ENCODE results near the gene SLC46A1. TPM values are rescaled to one million over a fixed set of nuclear protein-coding genes. Genes with fewer than 3 reads are reported as not detected.

SLC46A1 gene
- total RNA-seq, 1 donor from 2014 or later, result 7.8 TPM

- no peak overlapping the region for H3K27ac Mint-ChIP-seq
- H3K4me1 Mint-ChIP-seq (ENCODE audit: low read depth), result no peaks in the 10 kb centered on the region
- no peak overlapping the region for H3K4me3 Mint-ChIP-seq
- intact Hi-C loops (cut with micrococcal nuclease), result loop anchor here (2.0 kb wide), 1 partner anchor 60 kb away; the partner anchor contains the start of gene POLDIP2
- peaks cover 27% of the 10 kb centered on the region for H3K27me3 Mint-ChIP-seq (ENCODE audit: insufficient read depth)
- no peaks in the 10 kb centered on the region for H3K9me3 Mint-ChIP-seq
- H3K36me3 Mint-ChIP-seq (ENCODE audit: low read depth), result no peaks in the 10 kb centered on the region
- DNase-seq (ENCODE audit: low spot score), result peak; percentile 33
Observed at GRCh38 chr17:28416703-28417311, 10.8 kb upstream of the SLC46A1 start.

- H3K27ac Mint-ChIP-seq, result no peak overlapping the region
- intact Hi-C loops (cut with micrococcal nuclease), result loop anchor here (2.0 kb wide), 1 partner anchor 59 kb away; the partner anchor contains the start of gene POLDIP2
- no peak overlapping the region for H3K4me3 Mint-ChIP-seq
- H3K4me1 Mint-ChIP-seq (ENCODE audit: low read depth), result no peaks in the 10 kb centered on the region
- no peak for DNase-seq (ENCODE audit: low spot score)
- H3K36me3 Mint-ChIP-seq (ENCODE audit: low read depth), result no peaks in the 10 kb centered on the region
- no peaks in the 10 kb centered on the region for H3K9me3 Mint-ChIP-seq
- peaks cover 32% of the 10 kb centered on the region for H3K27me3 Mint-ChIP-seq (ENCODE audit: insufficient read depth)
Observed at GRCh38 chr17:28415886-28416285, 9.9 kb upstream of the SLC46A1 start.

- Mint-ChIP-seq H3K9me3 (no peaks in the 10 kb centered on the region), H3K4me3 (no peak overlapping the region), H3K27me3 (ENCODE audit: insufficient read depth) (peaks cover 31% of the 10 kb centered on the region), H3K27ac (no peak overlapping the region), H3K36me3 (ENCODE audit: low read depth) (no peaks in the 10 kb centered on the region), H3K4me1 (ENCODE audit: low read depth) (no peaks in the 10 kb centered on the region)
- intact Hi-C loops (cut with micrococcal nuclease), result no loop called here
- DNase-seq (ENCODE audit: low spot score), result no peak
Observed at GRCh38 chr17:28413804-28414203, 7.8 kb upstream of the SLC46A1 start.

GRCh38 chr17:28412099-28412498 is 6.1 kb upstream of the SLC46A1 start:
- Mint-ChIP-seq H3K36me3 (ENCODE audit: low read depth) (no peaks in the 10 kb centered on the region), H3K4me1 (ENCODE audit: low read depth) (no peaks in the 10 kb centered on the region), H3K4me3 (no peak overlapping the region), H3K27me3 (ENCODE audit: insufficient read depth) (peaks cover 29% of the 10 kb centered on the region), H3K9me3 (no peaks in the 10 kb centered on the region), H3K27ac (no peak overlapping the region)
- DNase-seq (ENCODE audit: low spot score), result no peak
- intact Hi-C loops (cut with micrococcal nuclease), result no loop called here

GRCh38 chr17:28407974-28408306 is 1.9 kb upstream of the SLC46A1 start:
- Mint-ChIP-seq H3K27me3 (ENCODE audit: insufficient read depth) (peaks cover 23% of the 10 kb centered on the region), H3K36me3 (ENCODE audit: low read depth) (no peaks in the 10 kb centered on the region), H3K4me3 (no peak overlapping the region), H3K4me1 (ENCODE audit: low read depth) (peaks cover 4% of the 10 kb centered on the region), H3K9me3 (no peaks in the 10 kb centered on the region), H3K27ac (no peak overlapping the region)
- intact Hi-C loops (cut with micrococcal nuclease), result loop anchor here (5.0 kb wide), 2 partner anchors 36 to 71 kb away; partner anchors contain the start of genes IFT20, SARM1, TNFAIP1 and VTN
- no peak for DNase-seq (ENCODE audit: low spot score)

GRCh38 chr17:28407130-28407973 is 1.3 kb upstream of the SLC46A1 start:
- Mint-ChIP-seq H3K27ac (no peak overlapping the region), H3K4me1 (ENCODE audit: low read depth) (peaks cover 5% of the 10 kb centered on the region), H3K9me3 (no peaks in the 10 kb centered on the region), H3K27me3 (ENCODE audit: insufficient read depth) (peaks cover 19% of the 10 kb centered on the region), H3K36me3 (ENCODE audit: low read depth) (no peaks in the 10 kb centered on the region), H3K4me3 (no peak overlapping the region)
- no peak for DNase-seq (ENCODE audit: low spot score)
- intact Hi-C loops (cut with micrococcal nuclease), result loop anchor here (5.0 kb wide), 2 partner anchors 35 to 70 kb away; partner anchors contain the start of genes IFT20, SARM1, TNFAIP1 and VTN

- no peak for DNase-seq (ENCODE audit: low spot score)
- intact Hi-C loops (cut with micrococcal nuclease), result loop anchor here (5.0 kb wide), 2 partner anchors 34 to 69 kb away; partner anchors contain the start of genes IFT20, SARM1, TNFAIP1 and VTN
- Mint-ChIP-seq H3K4me1 (ENCODE audit: low read depth) (peaks cover 9% of the 10 kb centered on the region), H3K9me3 (no peaks in the 10 kb centered on the region), H3K36me3 (ENCODE audit: low read depth) (no peaks in the 10 kb centered on the region), H3K27ac (peak overlapping the region; percentile 44), H3K27me3 (ENCODE audit: insufficient read depth) (peaks cover 14% of the 10 kb centered on the region), H3K4me3 (peak overlapping the region; percentile 80)
Observed at GRCh38 chr17:28406473-28406814, 432 bp upstream of the SLC46A1 start.

GRCh38 chr17:28404812-28405570 is 1.0 kb downstream of the SLC46A1 start:
- H3K4me1 Mint-ChIP-seq (ENCODE audit: low read depth), result peaks cover 9% of the 10 kb centered on the region
- DNase-seq (ENCODE audit: low spot score), result no peak
- H3K4me3 Mint-ChIP-seq, result peak overlapping the region; percentile 79
- peaks cover 4% of the 10 kb centered on the region for H3K27me3 Mint-ChIP-seq (ENCODE audit: insufficient read depth)
- no peak overlapping the region for H3K27ac Mint-ChIP-seq
- no peaks in the 10 kb centered on the region for H3K9me3 Mint-ChIP-seq
- intact Hi-C loops (cut with micrococcal nuclease), result loop anchor here (5.0 kb wide), 2 partner anchors 33 to 68 kb away; partner anchors contain the start of genes IFT20, SARM1, TNFAIP1 and VTN
- H3K36me3 Mint-ChIP-seq (ENCODE audit: low read depth), result no peaks in the 10 kb centered on the region

- intact Hi-C loops (cut with micrococcal nuclease), result no loop called here
Observed at GRCh38 chr17:28404461-28404811, 1.6 kb downstream of the SLC46A1 start.

GRCh38 chr17:28404007-28404406 is 2.0 kb downstream of the SLC46A1 start:
- H3K9me3 Mint-ChIP-seq, result no peaks in the 10 kb centered on the region

More at GRCh38 chr17:28404461-28404811, 1.6 kb downstream of the SLC46A1 start:
- Mint-ChIP-seq H3K27me3 (ENCODE audit: insufficient read depth) (peaks cover 4% of the 10 kb centered on the region), H3K36me3 (ENCODE audit: low read depth) (no peaks in the 10 kb centered on the region), H3K4me3 (no peak overlapping the region), H3K4me1 (ENCODE audit: low read depth) (peaks cover 9% of the 10 kb centered on the region), H3K27ac (no peak overlapping the region), H3K9me3 (no peaks in the 10 kb centered on the region)
- DNase-seq (ENCODE audit: low spot score), result no peak

GRCh38 chr17:28402844-28403243 is 3.2 kb downstream of the SLC46A1 start:
- no peak for DNase-seq (ENCODE audit: low spot score)
- peaks cover 9% of the 10 kb centered on the region for H3K4me1 Mint-ChIP-seq (ENCODE audit: low read depth)
- peaks cover 3% of the 10 kb centered on the region for H3K36me3 Mint-ChIP-seq (ENCODE audit: low read depth)
- intact Hi-C loops (cut with micrococcal nuclease), result no loop called here
- peaks cover 4% of the 10 kb centered on the region for H3K27me3 Mint-ChIP-seq (ENCODE audit: insufficient read depth)
- H3K27ac Mint-ChIP-seq, result no peak overlapping the region
- H3K9me3 Mint-ChIP-seq, result no peaks in the 10 kb centered on the region
- H3K4me3 Mint-ChIP-seq, result no peak overlapping the region

More at GRCh38 chr17:28404007-28404406, 2.0 kb downstream of the SLC46A1 start:
- peaks cover 9% of the 10 kb centered on the region for H3K4me1 Mint-ChIP-seq (ENCODE audit: low read depth)
- no peaks in the 10 kb centered on the region for H3K36me3 Mint-ChIP-seq (ENCODE audit: low read depth)
- intact Hi-C loops (cut with micrococcal nuclease), result no loop called here
- H3K27ac Mint-ChIP-seq, result no peak overlapping the region
- peaks cover 4% of the 10 kb centered on the region for H3K27me3 Mint-ChIP-seq (ENCODE audit: insufficient read depth)
- no peak for DNase-seq (ENCODE audit: low spot score)
- H3K4me3 Mint-ChIP-seq, result no peak overlapping the region

- DNase-seq (ENCODE audit: low spot score), result no peak
- Mint-ChIP-seq H3K27me3 (ENCODE audit: insufficient read depth) (peaks cover 4% of the 10 kb centered on the region), H3K4me3 (no peak overlapping the region), H3K27ac (no peak overlapping the region), H3K9me3 (no peaks in the 10 kb centered on the region), H3K36me3 (ENCODE audit: low read depth) (peaks cover 3% of the 10 kb centered on the region), H3K4me1 (ENCODE audit: low read depth) (peaks cover 9% of the 10 kb centered on the region)
- intact Hi-C loops (cut with micrococcal nuclease), result no loop called here
Observed at GRCh38 chr17:28402224-28402630, 3.8 kb downstream of the SLC46A1 start.

Measured in activated T-helper 1 cell treated with anti-CD3 and anti-CD28 coated beads, Interleukin-12 subunit alpha, Interleukin-12 subunit beta, Interleukin-2, Interleukin-4 antibody, amounts not matched to agents 30 ng/mL and 10 ng/mL and 1 ng/mL, durations not matched to agents 14 hours and 24 hours and 36 hours (primary cell).